ENCODE data around the gene ZFYVE28. TPM values are rescaled to one million over a fixed set of nuclear protein-coding genes. Genes with fewer than 3 reads are reported as not detected.

Gene ZFYVE28
- total and polyA plus RNA-seq, 2 experiments from 2014 or later: 4.6 to 9.6 TPM

GRCh38 chr4:2425386-2426068 is 7.1 kb upstream of the ZFYVE28 start:
- no peak overlapping the region for H3K27ac ChIP-seq
- WGBS, 2 experiments (ENCODE audit: low coverage in 1 of 2, low lambda C conversion rate in 2 of 2, missing lambda C conversion rate in 2 of 2): 89 to 92% methylated on average over 13 of the region's 13 CpGs

GRCh38 chr4:2424581-2424980 is 6.1 kb upstream of the ZFYVE28 start:
- peak; percentile 74 for DNase-seq
- Histone ChIP-seq H3K4me1 (ENCODE audit: insufficient read depth) (no peaks in the 10 kb centered on the region), H3K27ac (no peak overlapping the region), H3F3A (ENCODE audit: insufficient read depth) (peaks cover under 1% of the 10 kb centered on the region; the same call in 1 of the 2 replicates), H3K9me2 (ENCODE audit: insufficient read depth) (no peaks in the 10 kb centered on the region), H3K4me3 (no peak overlapping the region), H2AFZ (peak overlapping the region; percentile 52; the same call in 1 of the 2 replicates), H3K4me2 (ENCODE audit: unreplicated experiment) (no peak overlapping the region), H3K9ac (no peak overlapping the region), H4K20me1 (ENCODE audit: insufficient read depth) (no peaks in the 10 kb centered on the region), H3K36me3 (ENCODE audit: low read depth) (no peaks in the 10 kb centered on the region), H3K79me2 (ENCODE audit: insufficient read depth) (no peaks in the 10 kb centered on the region), H3K9me3 (ENCODE audit: low read depth) (no peaks in the 10 kb centered on the region), H3K27me3 (replicated peaks; ENCODE audit: insufficient read depth) (peaks cover 20% of the 10 kb centered on the region)
- TF ChIP-seq EZH2 (IDR thresholded peaks at IDR 0.05; ENCODE audit: insufficient read depth, poor library complexity, severe bottlenecking) (no peak), EZH2phosphoT487 (IDR thresholded peaks at IDR 0.05; ENCODE audit: insufficient read depth, low read depth) (no peak)
- 23 to 27% methylated on average over 10 of the region's 10 CpGs for WGBS, 2 experiments (ENCODE audit: low coverage in 1 of 2, low lambda C conversion rate in 2 of 2, missing lambda C conversion rate in 2 of 2)
- in situ Hi-C loops (cut with MboI): no loop called here

More at GRCh38 chr4:2425386-2426068, 7.1 kb upstream of the ZFYVE28 start:
- Histone ChIP-seq H2AFZ (no peak overlapping the region), H3K4me1 (ENCODE audit: insufficient read depth) (no peaks in the 10 kb centered on the region), H3K9me3 (ENCODE audit: low read depth) (no peaks in the 10 kb centered on the region), H3K79me2 (ENCODE audit: insufficient read depth) (no peaks in the 10 kb centered on the region), H4K20me1 (ENCODE audit: insufficient read depth) (no peaks in the 10 kb centered on the region), H3K4me2 (ENCODE audit: unreplicated experiment) (no peak overlapping the region), H3K4me3 (no peak overlapping the region), H3F3A (ENCODE audit: insufficient read depth) (peaks cover 10% of the 10 kb centered on the region), H3K36me3 (ENCODE audit: low read depth) (no peaks in the 10 kb centered on the region), H3K27me3 (replicated peaks; ENCODE audit: insufficient read depth) (peaks cover 11% of the 10 kb centered on the region), H3K9me2 (ENCODE audit: insufficient read depth) (no peaks in the 10 kb centered on the region), H3K9ac (no peak overlapping the region)
- TF ChIP-seq EZH2 (IDR thresholded peaks at IDR 0.05; ENCODE audit: insufficient read depth, poor library complexity, severe bottlenecking) (no peak), EZH2phosphoT487 (IDR thresholded peaks at IDR 0.05; ENCODE audit: insufficient read depth, low read depth) (no peak)
- in situ Hi-C loops (cut with MboI): no loop called here
- DNase-seq: no peak

- TF ChIP-seq EZH2 (IDR thresholded peaks at IDR 0.05; ENCODE audit: insufficient read depth, poor library complexity, severe bottlenecking) (no peak), EZH2phosphoT487 (IDR thresholded peaks at IDR 0.05; ENCODE audit: insufficient read depth, low read depth) (no peak)
- H3K27me3 ChIP-seq (replicated peaks; ENCODE audit: insufficient read depth): peaks cover 25% of the 10 kb centered on the region
- H3F3A ChIP-seq (ENCODE audit: insufficient read depth): no peaks in the 10 kb centered on the region
- no peaks in the 10 kb centered on the region for H3K4me1 ChIP-seq (ENCODE audit: insufficient read depth)
- in situ Hi-C loops (cut with MboI): no loop called here
- H3K9me2 ChIP-seq (ENCODE audit: insufficient read depth): no peaks in the 10 kb centered on the region
- no peak for DNase-seq
- no peaks in the 10 kb centered on the region for H4K20me1 ChIP-seq (ENCODE audit: insufficient read depth)
- H3K9me3 ChIP-seq (ENCODE audit: low read depth): no peaks in the 10 kb centered on the region
- H3K4me2 ChIP-seq (ENCODE audit: unreplicated experiment): no peak overlapping the region
- H3K36me3 ChIP-seq (ENCODE audit: low read depth): no peaks in the 10 kb centered on the region
- no peaks in the 10 kb centered on the region for H3K79me2 ChIP-seq (ENCODE audit: insufficient read depth)
- H3K9ac ChIP-seq: no peak overlapping the region
- 69 to 70% methylated on average over 10 of the region's 10 CpGs for WGBS, 2 experiments (ENCODE audit: low coverage in 1 of 2, low lambda C conversion rate in 2 of 2, missing lambda C conversion rate in 2 of 2)
- no peak overlapping the region for H3K4me3 ChIP-seq
- no peak overlapping the region for H3K27ac ChIP-seq
- H2AFZ ChIP-seq: no peak overlapping the region
Measured at GRCh38 chr4:2423695-2424094, 5.2 kb upstream of the ZFYVE28 start.

- Histone ChIP-seq H2AFZ (no peak overlapping the region), H3K4me1 (ENCODE audit: insufficient read depth) (no peaks in the 10 kb centered on the region), H3K9me2 (ENCODE audit: insufficient read depth) (no peaks in the 10 kb centered on the region), H3K36me3 (ENCODE audit: low read depth) (no peaks in the 10 kb centered on the region), H3K4me3 (no peak overlapping the region), H3K27me3 (replicated peaks; ENCODE audit: insufficient read depth) (peaks cover 25% of the 10 kb centered on the region), H3K27ac (no peak overlapping the region), H3K9ac (no peak overlapping the region), H3F3A (ENCODE audit: insufficient read depth) (no peaks in the 10 kb centered on the region), H4K20me1 (ENCODE audit: insufficient read depth) (no peaks in the 10 kb centered on the region), H3K79me2 (ENCODE audit: insufficient read depth) (no peaks in the 10 kb centered on the region), H3K4me2 (ENCODE audit: unreplicated experiment) (no peak overlapping the region), H3K9me3 (ENCODE audit: low read depth) (no peaks in the 10 kb centered on the region)
- 68 to 70% methylated on average over 4 of the region's 4 CpGs for WGBS, 2 experiments (ENCODE audit: low coverage in 1 of 2, low lambda C conversion rate in 2 of 2, missing lambda C conversion rate in 2 of 2)
- no peak for TF ChIP-seq EZH2phosphoT487 (IDR thresholded peaks at IDR 0.05; ENCODE audit: insufficient read depth, low read depth)
- TF ChIP-seq EZH2 (IDR thresholded peaks at IDR 0.05; ENCODE audit: insufficient read depth, poor library complexity, severe bottlenecking): no peak
- no peak for DNase-seq
- in situ Hi-C loops (cut with MboI): no loop called here
Measured at GRCh38 chr4:2423066-2423465, 4.6 kb upstream of the ZFYVE28 start.
